GM13976 (cell line): ENCODE results near the gene KCTD13.
"Not testable (repeated sequence)": the region's sequence is repeated elsewhere in the genome, so short reads cannot be mapped to it uniquely, and the experiment has no call there.

Experiments used
- DNase-seq: peaks from one replicate; pipeline ENCODE4 v3.0.0; 2012; ENCODE audit warnings: low spot score
- CTCF ChIP-seq: IDR thresholded peaks from 2 replicates; pipeline ENCODE4 v1.5.1; 2012; ENCODE audit warnings: borderline replicate concordance, mild to moderate bottlenecking; ENCODE audit not compliant: insufficient read depth; ENCODE audit errors: extremely low read depth, missing control alignments, control extremely low read depth
- in situ Hi-C: fragments of 300-500 bp; cut with MboI; formaldehyde crosslinking; loops from one replicate; pipeline ENCODE4 v1.12.0; 2022; ENCODE audit warnings: low sequenced_read_pairs, mixed read lengths, inconsistent platforms; ENCODE audit not compliant: unreplicated experiment

The KCTD13 gene

GRCh38 chr16:29871822-29872546, 54.0 kb downstream of the KCTD13 start:
- no peak for TF ChIP-seq CTCF
- in situ Hi-C loops: no loop called here
- DNase-seq: no peak

GRCh38 chr16:29869067-29869466, 57.0 kb downstream of the KCTD13 start:
- in situ Hi-C loops, DNase-seq: not testable (repeated sequence)

GRCh38 chr16:29868396-29869009, 57.5 kb downstream of the KCTD13 start:
- no peak for DNase-seq
- TF ChIP-seq CTCF: no peak
- in situ Hi-C loops: no loop called here

- in situ Hi-C loops: no loop called here
- no peak for DNase-seq
- TF ChIP-seq CTCF: no peak
These were observed 61.8 kb downstream of the KCTD13 start for GRCh38 chr16:29864205-29864604.

GRCh38 chr16:29863669-29863984, 62.4 kb downstream of the KCTD13 start:
- no peak for TF ChIP-seq CTCF
- in situ Hi-C loops: no loop called here
- DNase-seq: no peak

- peak; percentile 87 for TF ChIP-seq CTCF
- peak; percentile 95 for DNase-seq
- in situ Hi-C loops: no loop called here
These were observed 63.0 kb downstream of the KCTD13 start, which contains the start of gene CDIPT for GRCh38 chr16:29862884-29863668. Gene CDIPT (minus strand): TSS chr16:29863226. CDS start chr16:29862857, 369 bp downstream.

GRCh38 chr16:29862383-29862883, 63.6 kb downstream of the KCTD13 start:
- in situ Hi-C loops: no loop called here
- peak; percentile 48 for DNase-seq
- TF ChIP-seq CTCF: no peak
